ENCODE data around the gene CCDC40. TPM values are rescaled to one million over a fixed set of nuclear protein-coding genes. Genes with fewer than 3 reads are reported as not detected.

CCDC40 gene
- total and polyA plus RNA-seq, 2 of the 13 experiments (the other 11 are each of a cell fraction or from before 2014, with no cell fraction given): 4.1 to 5.5 TPM

- TF ChIP-seq ZNF512 (CRISPR knock-in tag; IDR thresholded peaks at IDR 0.05): no peak
- TF ChIP-seq ZBTB34 (CRISPR knock-in tag; IDR thresholded peaks at IDR 0.05): peak; percentile 5; the same call in 1 of the 2 replicates
- 0 out of 2 replicates have a peak, but pooled peaks have one; percentile 5 for TF ChIP-seq DR1 (CRISPR knock-in tag; IDR thresholded peaks at IDR 0.05)
- TF ChIP-seq NKX3-1 (CRISPR knock-in tag; IDR thresholded peaks at IDR 0.05): no peak; the same call in 1 of the 2 replicates
- 0 out of 2 replicates have a peak, but pooled peaks have one; percentile 45 for TF ChIP-seq FIP1L1 (IDR thresholded peaks at IDR 0.05; ENCODE audit: borderline replicate concordance, insufficient read depth, low read depth, low read length)
- no peak for TF ChIP-seq IKZF1 (IDR thresholded peaks at IDR 0.05)
- TF ChIP-seq ZNF501 (CRISPR knock-in tag; IDR thresholded peaks at IDR 0.05): peak; percentile 21; the same call in 1 of the 2 replicates
- TF ChIP-seq CENPT (CRISPR knock-in tag; IDR thresholded peaks at IDR 0.05; ENCODE audit: low read depth): 0 out of 2 replicates have a peak, but pooled peaks have one; percentile 34
- no peak for TF ChIP-seq ARNT (IDR thresholded peaks at IDR 0.05)
- TF ChIP-seq HBP1 (CRISPR knock-in tag; IDR thresholded peaks at IDR 0.05; ENCODE audit: low read depth): peak; percentile 33; the same call in 1 of the 2 replicates
- TF ChIP-seq CHD4 (IDR thresholded peaks at IDR 0.05; ENCODE audit: borderline replicate concordance, low read length): 0 out of 2 replicates have a peak, but pooled peaks have one; percentile 59
- TF ChIP-seq PRDM15 (CRISPR knock-in tag; IDR thresholded peaks at IDR 0.05): 0 out of 2 replicates have a peak, but pooled peaks have one; percentile 29
- TF ChIP-seq MED8 (CRISPR knock-in tag; IDR thresholded peaks at IDR 0.05; ENCODE audit: insufficient replicate concordance): no peak
Measured at GRCh38 chr17:79992649-79993389, 43.6 kb upstream of the CCDC40 start (continued).
